DMS53 (cell line): ENCODE measurements around the gene ITGB7.

Experiments used
- DNase-seq: peaks from one replicate; lab custom pipeline; 2025; lab: John Stamatoyannopoulos, UW

Gene ITGB7

DNA sequence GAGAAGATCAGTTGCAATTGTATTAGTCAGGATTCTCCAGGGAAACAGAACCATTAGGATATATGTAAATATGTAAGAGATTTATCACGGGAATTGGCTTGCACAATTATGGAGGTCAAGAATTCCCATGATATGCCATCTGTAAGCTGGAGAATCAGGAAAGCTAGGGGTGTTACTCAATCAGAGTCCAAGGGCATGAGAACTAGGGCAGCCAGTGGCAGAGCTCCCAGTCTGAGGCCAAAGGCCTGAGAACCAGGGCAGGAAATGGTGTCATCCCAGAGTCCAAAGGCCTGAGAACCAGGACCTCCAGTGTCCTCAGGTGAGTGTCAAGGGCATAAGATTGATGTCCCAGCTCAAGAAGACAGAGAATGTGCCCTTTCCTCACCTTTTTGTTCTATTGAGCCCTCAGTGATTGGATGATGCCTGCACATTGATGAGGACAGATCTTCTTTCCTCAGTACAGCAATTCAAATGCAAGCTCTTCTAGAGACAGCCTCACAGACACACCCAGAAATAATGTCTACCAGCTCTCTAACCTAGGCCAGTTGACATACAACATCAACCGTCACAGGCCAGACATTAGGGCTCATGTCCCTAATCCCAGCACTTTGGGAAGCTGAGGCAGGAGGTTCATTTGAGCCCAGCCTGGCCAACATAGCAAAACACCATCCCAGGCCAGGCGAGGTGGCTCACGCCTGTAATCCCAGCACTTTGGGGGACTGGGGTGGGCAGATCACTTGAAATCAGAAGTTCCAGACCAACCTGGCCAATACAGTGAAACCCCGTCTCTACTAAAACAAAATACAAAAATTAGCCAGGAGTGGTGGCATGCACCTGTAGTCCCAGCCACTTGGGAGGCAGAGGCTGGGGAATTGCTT lies 61.4 kb downstream of the ITGB7 start:
- no peak for DNase-seq

DNA sequence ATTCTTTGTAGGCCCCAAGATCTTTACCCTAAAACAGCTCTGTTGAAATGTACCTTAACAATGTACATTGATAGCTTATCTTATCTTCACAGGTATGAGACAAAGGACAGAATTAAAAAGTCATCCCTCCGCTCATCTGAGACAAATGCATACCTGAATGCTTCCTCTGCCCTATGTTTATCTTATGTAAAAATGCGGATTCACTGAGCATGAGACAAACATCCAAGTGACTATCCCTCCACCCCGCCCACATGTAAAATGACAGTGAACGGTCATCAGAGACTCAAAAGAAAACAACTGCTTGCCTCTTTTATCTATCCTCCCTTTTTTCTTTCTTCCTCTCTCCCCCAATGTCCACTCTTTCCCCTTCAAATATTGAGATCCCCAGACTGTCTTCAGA lies 63.7 kb downstream of the ITGB7 start:
- DNase-seq, result no peak
